H1 (cell line): ENCODE measurements around the gene DNAH12. TPM values are rescaled to one million over a fixed set of nuclear protein-coding genes. Genes with fewer than 3 reads are reported as not detected.

Experiments used
- CTCF ChIA-PET: fragments of 300-600 bp; sonication (Branson Sonifier 250); formaldehyde crosslinking; loops from one replicate; lab custom pipeline; 2021; ENCODE audit not compliant: partially characterized antibody; lab: Charles Lee
- POLR2A ChIA-PET: fragments of 300-600 bp; sonication (Branson Sonifier 250); formaldehyde crosslinking; loops from one replicate; lab custom pipeline; 2021; ENCODE audit warnings: inconsistent platforms; ENCODE audit not compliant: partially characterized antibody; lab: Charles Lee
- DNase-seq, 2 experiments: peaks; one replicate each; pipeline versions ENCODE4 v3.0.0 to v3.0.0-alpha.2; 2010 to 2022; ENCODE audit warnings: low spot score in 2 of 2, low read depth in 1 of 2, mixed read lengths in 1 of 2
- FAIRE-seq: peaks from 2 replicates; lab custom pipeline; 2011; peaks lifted over from hg19 to GRCh38; lab: Jason Lieb, UNC
- H2AFZ ChIP-seq: 2 replicates; pipeline ENCODE4 v1.8.1; 2012; ENCODE audit warnings: low read length, inconsistent platforms
- H2AK5ac ChIP-seq: 2 replicates; pipeline ENCODE4 v1.6.1; 2013; ENCODE audit warnings: low read depth, low read length
- H2BK120ac ChIP-seq: replicated peaks from 2 replicates; pipeline ENCODE3; 2013; ENCODE audit warnings: low read depth, low read length, inconsistent platforms
- H2BK12ac ChIP-seq: 2 replicates; pipeline ENCODE4 v1.6.1; 2013; ENCODE audit warnings: low read depth, low read length
- H2BK15ac ChIP-seq: 2 replicates; pipeline ENCODE4 v1.6.1; 2013; ENCODE audit warnings: low read length
- H2BK20ac ChIP-seq: 2 replicates; pipeline ENCODE4 v1.6.1; 2013; ENCODE audit warnings: low read length
- H2BK5ac ChIP-seq: 2 replicates; pipeline ENCODE4 v1.6.1; 2013; ENCODE audit warnings: low read depth, low read length
- H3K14ac ChIP-seq: 2 replicates; pipeline ENCODE4 v1.6.1; 2013; ENCODE audit warnings: inconsistent platforms; ENCODE audit not compliant: insufficient read length
- H3K18ac ChIP-seq: 2 replicates; pipeline ENCODE4 v1.6.1; 2013; ENCODE audit warnings: low read length; ENCODE audit errors: extremely low read depth
- H3K23ac ChIP-seq: 2 replicates; pipeline ENCODE4 v1.6.1; 2013; ENCODE audit warnings: inconsistent platforms; ENCODE audit not compliant: insufficient read length
- H3K23me2 ChIP-seq: 2 replicates; pipeline ENCODE4 v1.6.1; 2013; ENCODE audit warnings: low read depth, low read length
- H3K27ac ChIP-seq: 2 replicates; pipeline ENCODE4 v1.6.1; 2011; ENCODE audit warnings: low read depth, low read length, inconsistent platforms
- H3K27me3 ChIP-seq, 4 experiments: replicated peaks in 1 of 4; 1 replicate in 1 of 4; 2 replicates in 3 of 4; pipeline versions ENCODE4 v1.6.1 to v1.8.1; 2011 to 2013; ENCODE audit warnings: low read length in 3 of 4, mild to moderate bottlenecking in 3 of 4, inconsistent platforms in 2 of 4, mixed read lengths in 2 of 4, moderate library complexity in 1 of 4; ENCODE audit not compliant: control insufficient read depth in 3 of 4, insufficient read depth in 3 of 4; ENCODE audit errors: extremely low read depth in 1 of 4
- H3K36me3 ChIP-seq, 4 experiments: 2 replicates each; pipeline versions ENCODE4 v1.6.1 to v1.8.1; 2011 to 2013; ENCODE audit warnings: mild to moderate bottlenecking in 4 of 4, low read length in 3 of 4, moderate library complexity in 2 of 4, control low read depth in 1 of 4, inconsistent platforms in 1 of 4; ENCODE audit not compliant: insufficient read depth in 4 of 4, control insufficient read depth in 2 of 4
- H3K4ac ChIP-seq: replicated peaks from 2 replicates; pipeline ENCODE3; 2013; ENCODE audit warnings: low read length, low read depth, mixed read lengths, inconsistent platforms; ENCODE audit not compliant: insufficient read length
- H3K4me1 ChIP-seq, 4 experiments: replicated peaks in 1 of 4; 1 replicate in 1 of 4; 2 replicates in 3 of 4; pipeline versions ENCODE4 v1.6.1 to v1.8.1; 2011 to 2013; ENCODE audit warnings: low read length in 3 of 4, inconsistent platforms in 2 of 4, mixed read lengths in 1 of 4; ENCODE audit not compliant: insufficient read depth in 4 of 4, control insufficient read depth in 3 of 4
- H3K4me2 ChIP-seq, 2 experiments: 2 replicates each; pipeline versions ENCODE4 v1.6.1 to v1.8.1; 2011 to 2013; ENCODE audit warnings: low read depth in 2 of 2, low read length in 2 of 2, control low read depth in 1 of 2, inconsistent platforms in 1 of 2, mild to moderate bottlenecking in 1 of 2; ENCODE audit not compliant: insufficient read depth in 1 of 2
- H3K4me3 ChIP-seq, 4 experiments: fragments of 200-600, 300-600 bp in 1 of 4; sonication (generic), shearing (Covaris generic), sonication (Bioruptor Twin) in 1 of 4; 2 replicates each; pipeline versions ENCODE4 v1.5.1 to v1.8.1; 2011 to 2016; ENCODE audit warnings: low read length in 4 of 4, low read depth in 3 of 4, control low read depth in 2 of 4, inconsistent platforms in 2 of 4, mild to moderate bottlenecking in 2 of 4, mixed read lengths in 1 of 4, moderate library complexity in 1 of 4; ENCODE audit not compliant: insufficient read depth in 2 of 4; ENCODE audit errors: extremely low read depth in 1 of 4
- H3K56ac ChIP-seq: replicated peaks from 2 replicates; pipeline ENCODE3; 2013; ENCODE audit warnings: low read depth, mild to moderate bottlenecking, mixed read lengths, low read length, inconsistent platforms; ENCODE audit not compliant: insufficient read length
- H3K79me1 ChIP-seq: 2 replicates; pipeline ENCODE4 v1.6.1; 2013; ENCODE audit warnings: low read depth, low read length, control low read depth
- H3K79me2 ChIP-seq, 2 experiments: 2 replicates each; pipeline versions ENCODE4 v1.6.1 to v1.8.1; 2012 to 2013; ENCODE audit warnings: low read length in 2 of 2, mild to moderate bottlenecking in 2 of 2, inconsistent platforms in 1 of 2; ENCODE audit not compliant: insufficient read depth in 2 of 2, control insufficient read depth in 1 of 2
- H3K9ac ChIP-seq, 4 experiments: replicated peaks in 1 of 4; 1 replicate in 1 of 4; 2 replicates in 3 of 4; pipeline versions ENCODE4 v1.6.1 to v1.8.1; 2011 to 2013; ENCODE audit warnings: low read depth in 3 of 4, low read length in 3 of 4, control low read depth in 2 of 4, mild to moderate bottlenecking in 2 of 4, moderate library complexity in 2 of 4, inconsistent platforms in 1 of 4; ENCODE audit errors: extremely low read depth in 1 of 4
- H3K9me3 ChIP-seq, 2 experiments: 2 replicates each; pipeline versions ENCODE4 v1.6.1 to v1.8.1; 2012 to 2013; ENCODE audit warnings: mild to moderate bottlenecking in 2 of 2, moderate library complexity in 2 of 2, control low read depth in 1 of 2, inconsistent platforms in 1 of 2, low read depth in 1 of 2, low read length in 1 of 2, mixed read lengths in 1 of 2; ENCODE audit not compliant: insufficient read depth in 2 of 2
- H4K20me1 ChIP-seq, 2 experiments: replicated peaks in 1 of 2; 2 replicates each; pipeline versions ENCODE3 to v1.8.1; 2011 to 2013; ENCODE audit warnings: inconsistent platforms in 2 of 2, low read length in 2 of 2, mild to moderate bottlenecking in 1 of 2; ENCODE audit not compliant: insufficient read depth in 2 of 2, control insufficient read depth in 1 of 2
- H4K5ac ChIP-seq: 2 replicates; pipeline ENCODE4 v1.6.1; 2013; ENCODE audit warnings: low read length, low read depth, mixed read lengths, inconsistent platforms; ENCODE audit not compliant: insufficient read length
- H4K8ac ChIP-seq: 2 replicates; pipeline ENCODE4 v1.8.0; 2013; ENCODE audit warnings: mild to moderate bottlenecking, moderate library complexity, low read length, inconsistent platforms; ENCODE audit not compliant: insufficient read depth; ENCODE audit errors: extremely low read depth
- H4K91ac ChIP-seq: replicated peaks from 2 replicates; pipeline ENCODE3; 2013; ENCODE audit warnings: low read length, mixed read lengths, inconsistent platforms; ENCODE audit not compliant: insufficient read length
- ATF2 ChIP-seq: IDR thresholded peaks from 2 replicates; pipeline ENCODE4 v1.6.1; 2012; ENCODE audit warnings: low read length, inconsistent platforms
- E2F6 ChIP-seq: IDR thresholded peaks from 2 replicates; pipeline ENCODE4 v1.6.1; 2012; ENCODE audit warnings: inconsistent platforms
- HDAC2 ChIP-seq, 2 experiments: fragments of 300-600 bp in 1 of 2; sonication (generic) in 1 of 2; IDR thresholded peaks; 2 replicates each; pipeline ENCODE4 v1.6.1; 2011 to 2012; ENCODE audit warnings: low read depth in 2 of 2, low read length in 2 of 2, mild to moderate bottlenecking in 2 of 2, moderate library complexity in 2 of 2, borderline replicate concordance in 1 of 2, inconsistent platforms in 1 of 2
- HDAC6 ChIP-seq: IDR thresholded peaks from one replicate; pipeline ENCODE4 v1.7.1; 2012; ENCODE audit warnings: low read depth, mild to moderate bottlenecking, inconsistent platforms, low read length, moderate library complexity
- JUND ChIP-seq: IDR thresholded peaks from 2 replicates; pipeline ENCODE4 v1.6.1; 2011; ENCODE audit warnings: mild to moderate bottlenecking, improper control_type of control experiment, low read length
- KDM1A ChIP-seq: fragments of 200-600, 300-600 bp; sonication (generic); IDR thresholded peaks from 2 replicates; pipeline ENCODE4 v1.7.1; 2016; ENCODE audit warnings: mild to moderate bottlenecking, low read length, borderline replicate concordance
- SRF ChIP-seq: IDR thresholded peaks from 2 replicates; pipeline ENCODE4 v1.6.1; 2011; ENCODE audit warnings: mild to moderate bottlenecking, low read depth, low read length, moderate library complexity
- TAF1 ChIP-seq: IDR thresholded peaks from 2 replicates; pipeline ENCODE4 v1.6.1; 2011; ENCODE audit warnings: mild to moderate bottlenecking, low read depth, low read length
- USF2 ChIP-seq: IDR thresholded peaks from 2 replicates; pipeline ENCODE4 v1.6.1; 2011; ENCODE audit warnings: low read length, improper control_type of control experiment
- WGBS, 2 experiments: shearing (Covaris generic) in 1 of 2; methylation state at CpG; one replicate each; pipeline versions ENCODE4 v1.1.6 to v1.1.7; 2013 to 2015; ENCODE audit warnings: low lambda C conversion rate in 2 of 2, mixed read lengths in 2 of 2, inconsistent platforms in 1 of 2, low coverage in 1 of 2, missing lambda C conversion rate in 1 of 2; ENCODE audit not compliant: insufficient replicate concordance in 2 of 2, insufficient coverage in 1 of 2, insufficient read length in 1 of 2; ENCODE audit errors: extremely low coverage in 1 of 2, missing lambda C conversion rate in 1 of 2; 5-methylcytosine and 5-hydroxymethylcytosine counted together
- polyA plus RNA-seq, 7 experiments: library from polyadenylated mRNA; depleted of rRNA in 3 of 7; stranded (reverse) in 5 of 7; unstranded in 2 of 7; fragments of >200 nt in 5 of 7; fragments of 200-250 nt in 2 of 7; gene quantifications; 1 replicate in 5 of 7; 2 replicates in 1 of 7; 4 replicates in 1 of 7; pipeline versions ENCODE4 v1.2.1 to v1.2.3, GENCODE V29; 2011 to 2013; ENCODE audit warnings: missing spikeins in 2 of 7, mixed read lengths in 2 of 7
- total RNA-seq: library from RNA; stranded (reverse); fragmentation: NEBNext Ultra II Directional; extraction: Animal tissue kit (Norgen Biotek cat#: 25700); gene quantifications from 2 replicates; pipeline ENCODE4 v1.2.1, GENCODE V29; 2021

DNAH12 gene
- total and polyA plus RNA-seq, 2 of the 8 experiments (the other 6 are each of a cell fraction or from before 2014, with no cell fraction given) = not detected

GRCh38 chr3:57350271-57350670 lies 193.9 kb downstream of the DNAH12 start:
- Histone ChIP-seq H3K56ac (no peak overlapping the region), H3K79me2 (no peaks in the 10 kb centered on the region), H2BK120ac (no peak overlapping the region), H3K27me3 (no peaks in the 10 kb centered on the region), H3K27ac (no peak overlapping the region), H2AFZ (no peak overlapping the region), H3K18ac (no peak overlapping the region), H3K23ac (no peak overlapping the region), H4K5ac (no peak overlapping the region), H2BK20ac (no peak overlapping the region), H3K9ac (no peak overlapping the region), H4K8ac (no peak overlapping the region), H3K14ac (no peak overlapping the region), H4K91ac (no peak overlapping the region), H3K4me3 (no peak overlapping the region), H2BK15ac (no peak overlapping the region), H4K20me1 (no peaks in the 10 kb centered on the region), H3K4me1 (no peaks in the 10 kb centered on the region), H2AK5ac (no peak overlapping the region), H3K4me2 (no peak overlapping the region), H2BK12ac (no peak overlapping the region), H2BK5ac (no peak overlapping the region), H3K79me1 (no peaks in the 10 kb centered on the region), H3K4ac (no peak overlapping the region), H3K36me3 (no peaks in the 10 kb centered on the region), H3K9me3 (no peaks in the 10 kb centered on the region), H3K23me2 (no peaks in the 10 kb centered on the region)
- ChIA-PET CTCF (no interaction called here), POLR2A (no interaction called here)
- DNase-seq (no peak), FAIRE-seq (no peak)
- WGBS, 2 experiments = 100% methylated on average over 1 of the region's 1 CpG; no CpG with 5 or more reads in 1 of the 2 experiments
- TF ChIP-seq HDAC2 (IDR thresholded peaks at IDR 0.05; ENCODE audit: borderline replicate concordance in 1 of 2, low read depth in 2 of 2, low read length in 2 of 2) (no peak), JUND (no peak), USF2 (no peak), HDAC6 (no peak), ATF2 (no peak), KDM1A (no peak), E2F6 (no peak), TAF1 (no peak), SRF (no peak)
